Measurements from ENCODE around the gene NDUFS6.

- TF ChIP-seq CTCF (IDR thresholded peaks at IDR 0.05): no peak
- TF ChIP-seq POLR2A (IDR thresholded peaks at IDR 0.05): no peak
Measured at GRCh38 chr5:1762121-1762882, 38.9 kb upstream of the NDUFS6 start.

Data from lower leg skin (tissue), 3 donors.